ENCODE measurements around the gene EFCAB11.

Gene EFCAB11

GRCh38 chr14:89851106-89851505 lies 103.4 kb downstream of the EFCAB11 start:
- no peak for TF ChIP-seq CTCF (IDR thresholded peaks at IDR 0.05; ENCODE audit: low read depth, low read length)
- peak in 1 of 2 donors; percentile 47 for DNase-seq (ENCODE audit: low read depth in 2 of 2)
- H3K4me3 ChIP-seq (replicated peaks in 1 of 2; ENCODE audit: low read depth in 2 of 2, low read length in 2 of 2) = no peak overlapping the region

DNA sequence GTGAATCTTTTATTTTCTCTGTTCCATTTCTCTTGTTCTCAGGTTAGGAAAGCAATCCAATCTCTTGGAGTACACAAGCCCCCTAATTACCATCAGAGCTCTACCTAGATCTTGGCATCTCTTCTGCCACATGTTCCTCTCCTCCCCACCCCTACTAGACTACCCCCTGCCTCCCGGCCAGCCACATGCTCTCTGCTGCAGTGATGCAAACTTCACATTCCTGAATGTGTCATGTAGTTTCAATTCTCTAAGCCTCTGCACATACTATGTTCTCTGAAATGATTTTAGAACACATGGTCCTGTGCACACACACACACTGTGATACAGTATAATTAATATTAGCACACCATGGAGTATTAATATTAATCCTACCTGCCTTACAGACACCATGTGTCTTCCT lies 104.6 kb downstream of the EFCAB11 start:
- no peak for TF ChIP-seq CTCF (IDR thresholded peaks at IDR 0.05; ENCODE audit: low read depth, low read length)
- no peak overlapping the region for H3K4me3 ChIP-seq (replicated peaks in 1 of 2; ENCODE audit: low read depth in 2 of 2, low read length in 2 of 2)
- DNase-seq (ENCODE audit: low read depth in 2 of 2) = peak; percentile 46 to 61

DNA sequence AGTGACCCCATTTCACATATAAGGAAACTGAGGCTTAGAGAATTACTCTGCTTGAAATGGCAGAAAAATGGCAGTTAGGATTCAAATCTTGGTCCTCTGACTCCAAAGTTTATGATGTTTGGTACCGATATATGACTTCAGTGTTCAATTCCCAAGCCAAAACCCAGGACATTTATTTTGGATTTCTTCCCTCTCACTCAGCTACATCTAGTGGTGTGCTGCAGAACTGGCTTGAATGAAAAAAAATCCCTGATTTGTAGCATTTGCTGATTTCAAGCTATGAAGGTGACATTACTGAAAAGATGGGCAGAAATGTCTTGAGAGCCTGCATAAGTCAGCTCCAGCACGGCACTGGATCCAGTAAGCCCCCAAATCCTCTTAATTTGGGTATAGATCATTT lies 106.4 kb downstream of the EFCAB11 start:
- no peak overlapping the region for H3K4me3 ChIP-seq (replicated peaks in 1 of 2; ENCODE audit: low read depth in 2 of 2, low read length in 2 of 2)
- DNase-seq (ENCODE audit: low read depth in 2 of 2) = peak; percentile 38 to 47
- peak; percentile 56 for TF ChIP-seq CTCF (IDR thresholded peaks at IDR 0.05; ENCODE audit: low read depth, low read length)

DNA sequence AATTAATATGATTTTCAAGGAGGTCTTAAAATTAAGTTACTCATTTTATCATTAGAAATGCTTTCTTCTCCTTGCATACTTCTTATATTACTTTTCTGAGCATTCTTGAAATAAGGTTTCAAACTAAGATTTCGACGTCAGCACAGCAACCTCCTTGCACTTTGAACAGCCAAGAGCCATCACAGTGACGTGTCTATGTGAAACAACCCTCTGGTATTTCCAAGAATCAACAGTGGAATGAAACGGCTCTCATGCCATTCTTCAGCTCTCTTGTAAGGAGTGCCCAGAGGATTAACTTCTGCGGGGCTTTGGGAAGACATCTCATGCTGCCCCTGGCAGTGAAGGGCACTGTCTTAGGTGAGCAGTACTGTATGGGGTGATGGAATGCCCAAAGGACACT lies 109.2 kb downstream of the EFCAB11 start:
- TF ChIP-seq CTCF (IDR thresholded peaks at IDR 0.05; ENCODE audit: low read depth, low read length) = no peak
- H3K4me3 ChIP-seq (replicated peaks in 1 of 2; ENCODE audit: low read depth in 2 of 2, low read length in 2 of 2) = no peak overlapping the region
- peak; percentile 87 to 93 for DNase-seq (ENCODE audit: low read depth in 2 of 2)

- TF ChIP-seq CTCF (IDR thresholded peaks at IDR 0.05; ENCODE audit: low read depth, low read length) = no peak
- no peak overlapping the region for H3K4me3 ChIP-seq (replicated peaks in 1 of 2; ENCODE audit: low read depth in 2 of 2, low read length in 2 of 2)
- no peak for DNase-seq (ENCODE audit: low read depth in 2 of 2)
Measured at GRCh38 chr14:89844508-89844907, 110.0 kb downstream of the EFCAB11 start.

DNA sequence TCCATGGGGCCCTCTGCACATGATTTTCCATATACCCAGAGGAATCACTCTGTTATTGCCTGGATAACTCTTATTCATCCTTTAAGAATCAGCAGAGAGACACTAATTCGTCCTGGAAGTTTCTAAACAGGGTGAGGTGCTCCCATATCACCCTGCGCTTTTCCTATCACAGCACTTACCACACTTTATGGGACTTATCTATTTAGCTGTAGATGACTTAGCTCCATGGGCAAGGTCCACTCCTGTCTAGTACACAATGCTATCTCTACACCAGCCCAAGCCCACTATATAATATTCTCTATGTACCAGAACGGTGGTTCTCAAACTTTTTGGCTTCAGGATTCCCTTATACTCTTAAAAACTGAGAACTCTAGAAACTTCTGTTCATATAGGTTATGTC lies 111.7 kb downstream of the EFCAB11 start:
- no peak for TF ChIP-seq CTCF (IDR thresholded peaks at IDR 0.05; ENCODE audit: low read depth, low read length)

GRCh38 chr14:89841851-89842250 lies 112.7 kb downstream of the EFCAB11 start:
- DNase-seq (ENCODE audit: low read depth in 2 of 2) = no peak
- no peak overlapping the region for H3K4me3 ChIP-seq (replicated peaks in 1 of 2; ENCODE audit: low read depth in 2 of 2, low read length in 2 of 2)
- TF ChIP-seq CTCF (IDR thresholded peaks at IDR 0.05; ENCODE audit: low read depth, low read length) = no peak

More for the DNA sequence above, 111.7 kb downstream of the EFCAB11 start:
- no peak for DNase-seq (ENCODE audit: low read depth in 2 of 2)
- no peak overlapping the region for H3K4me3 ChIP-seq (replicated peaks in 1 of 2; ENCODE audit: low read depth in 2 of 2, low read length in 2 of 2)
